GM23338 (cell line): ENCODE measurements around the gene KDSR. TPM values are rescaled to one million over a fixed set of nuclear protein-coding genes. Genes with fewer than 3 reads are reported as not detected.

ENCODE experiments used
- ATAC-seq: fragments of 200-7000 bp; cut with Tn5 transposase; 3 replicates; pipeline ENCODE4 v1.9.1; 2020
- DNase-seq: peaks from one replicate; pipeline ENCODE4 v3.0.0-alpha.2; 2015; ENCODE audit warnings: low spot score
- H2AFZ ChIP-seq: fragments of 200-600 bp; sonication (generic); 2 replicates; pipeline ENCODE4 v1.8.0; 2016; ENCODE audit warnings: antibody characterized with exemption, mild to moderate bottlenecking, moderate library complexity
- H3F3A ChIP-seq: fragments of 200-600 bp; sonication (generic); replicated peaks from 2 replicates; pipeline ENCODE4 v1.8.0; 2017; ENCODE audit warnings: antibody characterized with exemption, mixed run types, low read depth
- H3K27ac ChIP-seq: fragments of 200-600 bp; sonication (generic); 2 replicates; pipeline ENCODE4 v1.6.1; 2016; ENCODE audit warnings: low read depth
- H3K27me3 ChIP-seq: fragments of 200-600 bp; sonication (generic); 2 replicates; pipeline ENCODE4 v1.8.0; 2016; ENCODE audit warnings: mild to moderate bottlenecking, mixed run types, moderate library complexity; ENCODE audit not compliant: insufficient read depth
- H3K36me3 ChIP-seq: fragments of 200-600 bp; sonication (generic); 2 replicates; pipeline ENCODE4 v1.8.0; 2016; ENCODE audit warnings: mild to moderate bottlenecking; ENCODE audit not compliant: insufficient read depth
- H3K4me1 ChIP-seq: fragments of 200-600 bp; sonication (generic); 2 replicates; pipeline ENCODE4 v1.8.0; 2016; ENCODE audit warnings: mild to moderate bottlenecking, moderate library complexity; ENCODE audit not compliant: insufficient read depth
- H3K4me2 ChIP-seq: fragments of 200-600 bp; sonication (generic); 2 replicates; pipeline ENCODE4 v1.7.1; 2017; ENCODE audit warnings: mixed run types
- H3K4me3 ChIP-seq: fragments of 200-600 bp; sonication (generic); 2 replicates; pipeline ENCODE4 v1.6.1; 2016; ENCODE audit warnings: mixed run types
- H3K79me2 ChIP-seq: fragments of 200-600 bp; sonication (generic); replicated peaks from 2 replicates; pipeline ENCODE4 v1.8.0; 2017; ENCODE audit warnings: mild to moderate bottlenecking; ENCODE audit not compliant: insufficient read depth
- H3K9me2 ChIP-seq: fragments of 200-600 bp; sonication (generic); 2 replicates; pipeline ENCODE4 v1.8.0; 2017; ENCODE audit not compliant: insufficient read depth
- H4K20me1 ChIP-seq: fragments of 200-600 bp; sonication (generic); replicated peaks from 2 replicates; pipeline ENCODE4 v1.8.0; 2017; ENCODE audit warnings: mild to moderate bottlenecking; ENCODE audit not compliant: insufficient read depth
- H3K27ac Mint-ChIP-seq: 2 replicates; pipeline ENCODE4 v1.8.0; 2020; ENCODE audit warnings: inconsistent platforms, mild to moderate bottlenecking, moderate library complexity, mixed read lengths
- H3K27me3 Mint-ChIP-seq: 3 replicates; pipeline ENCODE4 v1.8.0; 2022; ENCODE audit warnings: low read depth, mild to moderate bottlenecking, moderate library complexity, mixed read lengths, inconsistent platforms; ENCODE audit not compliant: insufficient read depth, poor library complexity
- H3K36me3 Mint-ChIP-seq: 3 replicates; pipeline ENCODE4 v1.8.0; 2021; ENCODE audit warnings: low read depth, mild to moderate bottlenecking, inconsistent platforms, moderate library complexity, mixed read lengths
- H3K4me1 Mint-ChIP-seq: 3 replicates; pipeline ENCODE4 v1.8.0; 2020; ENCODE audit warnings: mild to moderate bottlenecking, inconsistent platforms, mixed read lengths
- H3K4me3 Mint-ChIP-seq: 3 replicates; pipeline ENCODE4 v1.8.0; 2021; ENCODE audit warnings: moderate library complexity, mild to moderate bottlenecking, inconsistent platforms, mixed read lengths
- H3K9me3 Mint-ChIP-seq: 3 replicates; pipeline ENCODE4 v1.8.0; 2020; ENCODE audit warnings: moderate library complexity, mild to moderate bottlenecking, inconsistent platforms, mixed read lengths
- CREB1 ChIP-seq: fragments of 250-450 bp; sonication (Bioruptor Pico); IDR thresholded peaks from 2 replicates; pipeline ENCODE4 v1.5.0; 2020; ENCODE audit warnings: low read depth, mild to moderate bottlenecking, moderate library complexity
- EZH2 ChIP-seq: fragments of 200-600 bp; sonication (generic); IDR thresholded peaks from one replicate; pipeline ENCODE4 v1.8.0; 2017; ENCODE audit warnings: antibody characterized with exemption, mild to moderate bottlenecking, low read depth; ENCODE audit not compliant: unreplicated experiment
- EZH2phosphoT487 ChIP-seq: fragments of 200-600 bp; sonication (generic); IDR thresholded peaks from one replicate; pipeline ENCODE4 v1.8.1; 2018; ENCODE audit warnings: antibody characterized with exemption; ENCODE audit not compliant: unreplicated experiment
- POLR2AphosphoS5 ChIP-seq: IDR thresholded peaks from 2 replicates; pipeline ENCODE4 v1.6.1; 2016; ENCODE audit warnings: antibody characterized with exemption, low read depth
- REST ChIP-seq: IDR thresholded peaks from one replicate; pipeline ENCODE4 v1.6.1; 2018; ENCODE audit warnings: antibody characterized with exemption; ENCODE audit not compliant: unreplicated experiment
- STAT1 ChIP-seq: IDR thresholded peaks from one replicate; pipeline ENCODE4 v1.6.1; 2016; ENCODE audit warnings: antibody characterized with exemption; ENCODE audit not compliant: unreplicated experiment
- ZNF331 ChIP-seq: fragments of 250-450 bp; sonication (Bioruptor Pico); IDR thresholded peaks from 2 replicates; pipeline ENCODE4 v1.5.0; 2020; ENCODE audit warnings: low read depth, mild to moderate bottlenecking, moderate library complexity
- polyA plus RNA-seq: library from polyadenylated mRNA; unstranded; fragments of >200 nt; fragmentation: Nextera tagmentation; extraction: Ambion mirVana; gene quantifications from 2 replicates; pipeline ENCODE4 v1.2.1, GENCODE V29; 2016
- total RNA-seq: library from RNA; depleted of rRNA; stranded (reverse); fragments of >200 nt; shearing (Covaris generic); gene quantifications from 2 replicates; pipeline ENCODE4 v1.2.3, GENCODE V29; 2014
- TF ChIP-seq, protein P1 (sequence below): IDR thresholded peaks from 2 replicates; pipeline ENCODE4 v1.6.1; 2016; ENCODE audit warnings: antibody characterized with exemption

Gene KDSR
- total and polyA plus RNA-seq, 2 experiments from 2014 or later: 23.7 to 36.3 TPM

DNA sequence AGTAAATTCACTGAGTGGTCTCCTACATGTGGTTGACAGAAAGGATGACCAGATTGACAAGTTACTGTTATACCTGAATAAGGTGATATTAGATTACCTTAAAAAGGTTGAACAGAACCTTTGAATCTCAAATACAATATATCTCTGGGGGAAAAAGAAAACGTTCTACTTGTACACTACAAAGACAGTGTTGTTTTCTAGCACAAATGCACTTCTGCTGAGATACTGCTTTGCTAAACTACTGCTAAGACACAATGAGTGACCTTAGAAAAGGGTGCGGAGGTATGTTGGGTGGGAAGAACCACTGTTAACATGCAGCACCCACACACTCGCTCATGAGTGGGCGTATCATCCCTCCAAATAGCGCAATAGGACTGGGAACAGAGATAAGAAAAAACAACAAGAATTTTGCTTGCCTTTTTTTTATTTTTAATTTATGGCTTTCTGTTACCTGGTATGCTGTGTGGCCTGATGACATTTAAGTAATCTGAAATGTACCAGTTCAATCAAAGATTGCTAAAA, 53.5 kb downstream of the KDSR start:
- Mint-ChIP-seq H3K9me3 (no peaks in the 10 kb centered on the region), H3K4me3 (no peak overlapping the region), H3K36me3 (no peaks in the 10 kb centered on the region), H3K27ac (no peak overlapping the region), H3K27me3 (peaks cover 9% of the 10 kb centered on the region), H3K4me1 (peaks cover 4% of the 10 kb centered on the region; the same call in 2 of the 3 replicates)
- no peak overlapping the region for H3K27ac ChIP-seq
- H3F3A ChIP-seq: no peaks in the 10 kb centered on the region
- ATAC-seq (no peak), DNase-seq (no peak)
- TF ChIP-seq EZH2phosphoT487: no peak
- H3K9me2 ChIP-seq: no peaks in the 10 kb centered on the region
- H3K27me3 ChIP-seq: peaks cover 20% of the 10 kb centered on the region
- H2AFZ ChIP-seq: no peak overlapping the region
- H3K4me3 ChIP-seq: no peak overlapping the region
- H3K4me1 ChIP-seq: peaks cover 10% of the 10 kb centered on the region; the same call in 1 of the 2 replicates
- no peaks in the 10 kb centered on the region for H3K36me3 ChIP-seq
- no peaks in the 10 kb centered on the region for H3K79me2 ChIP-seq
- no peaks in the 10 kb centered on the region for H4K20me1 ChIP-seq
- no peak overlapping the region for H3K4me2 ChIP-seq

- H3K27ac ChIP-seq: no peak overlapping the region
- H2AFZ ChIP-seq: no peak overlapping the region
- H4K20me1 ChIP-seq: no peaks in the 10 kb centered on the region
- DNase-seq (no peak), ATAC-seq (no peak)
- peaks cover 5% of the 10 kb centered on the region for H3K27me3 Mint-ChIP-seq
- no peak for TF ChIP-seq ZNF331
- H3K79me2 ChIP-seq: no peaks in the 10 kb centered on the region
- H3K4me3 ChIP-seq: no peak overlapping the region
- H3K9me2 ChIP-seq: no peaks in the 10 kb centered on the region
- peaks cover 9% of the 10 kb centered on the region; the same call in 1 of the 2 replicates for H3K4me1 ChIP-seq
- no peak overlapping the region for H3K4me2 ChIP-seq
- H3K9me3 Mint-ChIP-seq: no peaks in the 10 kb centered on the region
- no peak overlapping the region for H3K4me3 Mint-ChIP-seq
- no peaks in the 10 kb centered on the region for H3K36me3 Mint-ChIP-seq
- no peaks in the 10 kb centered on the region for H3K36me3 ChIP-seq
- peaks cover 14% of the 10 kb centered on the region for H3K27me3 ChIP-seq
- H3K27ac Mint-ChIP-seq: no peak overlapping the region
- H3K4me1 Mint-ChIP-seq: peaks cover under 1% of the 10 kb centered on the region; the same call in 2 of the 3 replicates
- H3F3A ChIP-seq: no peaks in the 10 kb centered on the region
These were observed 54.1 kb downstream of the KDSR start for GRCh38 chr18:63312737-63313395.

DNA sequence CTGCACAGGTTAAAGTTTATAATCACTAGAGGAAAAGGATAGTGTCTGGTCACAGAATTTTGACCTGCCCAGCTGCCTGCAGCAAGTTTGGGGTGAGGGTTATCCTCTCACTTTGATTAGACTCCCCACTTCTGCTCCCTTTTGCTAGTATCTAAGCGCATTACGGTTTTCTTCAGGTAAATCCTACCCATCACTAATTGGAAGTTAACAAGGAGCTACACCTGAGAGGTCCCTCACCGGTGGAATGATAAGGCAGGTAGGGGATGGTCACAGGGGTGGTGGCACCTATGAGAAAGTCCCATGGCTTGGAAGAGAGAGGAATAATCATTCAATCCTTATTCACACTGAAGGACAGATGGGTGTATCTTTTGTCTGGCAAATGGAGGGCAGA, 55.0 kb downstream of the KDSR start:
- H3K27ac Mint-ChIP-seq: no peak overlapping the region
- no peaks in the 10 kb centered on the region for H3K36me3 Mint-ChIP-seq
- no peaks in the 10 kb centered on the region for H3K4me1 Mint-ChIP-seq
- no peaks in the 10 kb centered on the region for H3K27me3 Mint-ChIP-seq
- no peaks in the 10 kb centered on the region for H4K20me1 ChIP-seq
- no peak overlapping the region for H3K4me2 ChIP-seq
- H3K27ac ChIP-seq: no peak overlapping the region
- H3F3A ChIP-seq: no peaks in the 10 kb centered on the region
- H3K36me3 ChIP-seq: no peaks in the 10 kb centered on the region
- ATAC-seq (no peak), DNase-seq (no peak)
- H2AFZ ChIP-seq: no peak overlapping the region
- no peak overlapping the region for H3K4me3 Mint-ChIP-seq
- H3K27me3 ChIP-seq: peaks cover 6% of the 10 kb centered on the region
- no peaks in the 10 kb centered on the region for H3K9me3 Mint-ChIP-seq
- H3K9me2 ChIP-seq: no peaks in the 10 kb centered on the region
- H3K4me3 ChIP-seq: no peak overlapping the region
- H3K4me1 ChIP-seq: peaks cover under 1% of the 10 kb centered on the region; the same call in 1 of the 2 replicates
- no peaks in the 10 kb centered on the region for H3K79me2 ChIP-seq
- TF ChIP-seq REST (no peak), POLR2AphosphoS5 (no peak), EZH2 (no peak), EZH2phosphoT487 (no peak), STAT1 (no peak), CREB1 (CRISPR knock-in tag) (no peak)
- TF ChIP-seq, protein P1, sequence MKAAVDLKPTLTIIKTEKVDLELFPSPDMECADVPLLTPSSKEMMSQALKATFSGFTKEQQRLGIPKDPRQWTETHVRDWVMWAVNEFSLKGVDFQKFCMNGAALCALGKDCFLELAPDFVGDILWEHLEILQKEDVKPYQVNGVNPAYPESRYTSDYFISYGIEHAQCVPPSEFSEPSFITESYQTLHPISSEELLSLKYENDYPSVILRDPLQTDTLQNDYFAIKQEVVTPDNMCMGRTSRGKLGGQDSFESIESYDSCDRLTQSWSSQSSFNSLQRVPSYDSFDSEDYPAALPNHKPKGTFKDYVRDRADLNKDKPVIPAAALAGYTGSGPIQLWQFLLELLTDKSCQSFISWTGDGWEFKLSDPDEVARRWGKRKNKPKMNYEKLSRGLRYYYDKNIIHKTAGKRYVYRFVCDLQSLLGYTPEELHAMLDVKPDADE: no peak
